Lung microvascular endothelial cell (primary cell): ENCODE results near the gene CAPG. TPM values are rescaled to one million over a fixed set of nuclear protein-coding genes. Genes with fewer than 3 reads are reported as not detected.
A peak's percentile ranks its signal among the peaks of the same experiment; 100 is the strongest.

ENCODE experiments used
- DNase-seq, 2 donors: peaks; one replicate each; pipeline versions ENCODE4 v3.0.0 to v3.0.0-alpha.2; 2010; ENCODE audit warnings: low read depth in 2 of 2
- total RNA-seq: library from RNA; depleted of rRNA; stranded (reverse); fragments of >200 nt; gene quantifications from 2 replicates; pipeline ENCODE4 v1.2.1, GENCODE V29; 2014

Gene CAPG
- total RNA-seq, 1 donor from 2014 or later: 23.4 TPM

GRCh38 chr2:85438201-85439024 is 28.2 kb upstream of the CAPG start:
- DNase-seq: no peak

- DNase-seq: peak; percentile 82 to 93
These were observed 27.5 kb upstream of the CAPG start for GRCh38 chr2:85437488-85438200.

GRCh38 chr2:85436836-85437487 is 26.8 kb upstream of the CAPG start:
- DNase-seq: no peak

- DNase-seq: peak in 1 of 2 donors; percentile 17
These were observed 26.0 kb upstream of the CAPG start for GRCh38 chr2:85435981-85436835.

GRCh38 chr2:85435220-85435958 is 25.2 kb upstream of the CAPG start:
- DNase-seq: no peak

GRCh38 chr2:85434696-85435095 is 24.5 kb upstream of the CAPG start:
- no peak for DNase-seq

GRCh38 chr2:85433511-85434089 is 23.4 kb upstream of the CAPG start:
- DNase-seq: peak; percentile 8 to 39

GRCh38 chr2:85431570-85432205 is 21.5 kb upstream of the CAPG start:
- DNase-seq: no peak

- no peak for DNase-seq
These were observed 20.8 kb upstream of the CAPG start for GRCh38 chr2:85430752-85431569.

- DNase-seq: no peak
These were observed 19.7 kb upstream of the CAPG start for GRCh38 chr2:85429924-85430289.

- DNase-seq: no peak
These were observed 19.2 kb upstream of the CAPG start for GRCh38 chr2:85429213-85429923.

GRCh38 chr2:85428343-85428881 is 18.2 kb upstream of the CAPG start:
- peak in 1 of 2 donors; percentile 65 for DNase-seq

- DNase-seq: no peak
These were observed 17.2 kb upstream of the CAPG start for GRCh38 chr2:85427300-85427835.

GRCh38 chr2:85425588-85425987 is 15.4 kb upstream of the CAPG start:
- no peak for DNase-seq

GRCh38 chr2:85423525-85423924 is 13.4 kb upstream of the CAPG start:
- DNase-seq: no peak

- no peak for DNase-seq
These were observed 11.9 kb upstream of the CAPG start for GRCh38 chr2:85422072-85422457.

GRCh38 chr2:85421260-85422071 is 11.3 kb upstream of the CAPG start:
- no peak for DNase-seq
